NB4 (cell line): ENCODE data around the gene ZNF358.

Experiments used
- DNase-seq: peaks from one replicate; pipeline ENCODE4 v3.0.0; 2010; ENCODE audit warnings: low read depth
- H3K4me3 ChIP-seq: one replicate; pipeline ENCODE4 v1.5.1; 2011; ENCODE audit warnings: mild to moderate bottlenecking, low read depth, low read length, moderate library complexity
- MYC ChIP-seq: IDR thresholded peaks from 2 replicates; pipeline ENCODE4 v1.6.1; 2011; ENCODE audit warnings: low read depth, low read length
- POLR2A ChIP-seq: IDR thresholded peaks from 2 replicates; pipeline ENCODE4 v1.6.1; 2011; ENCODE audit warnings: mild to moderate bottlenecking; ENCODE audit not compliant: insufficient read length; ENCODE audit errors: extremely low read depth
- TF ChIP-seq, protein P1 (sequence below): IDR thresholded peaks from one replicate; pipeline ENCODE4 v1.5.1; 2012; ENCODE audit warnings: low read depth, low read length
- TF ChIP-seq, protein P2 (sequence below): IDR thresholded peaks from 2 replicates; pipeline ENCODE4 v1.6.1; 2011; ENCODE audit warnings: low read depth, low read length

ZNF358 gene

DNA sequence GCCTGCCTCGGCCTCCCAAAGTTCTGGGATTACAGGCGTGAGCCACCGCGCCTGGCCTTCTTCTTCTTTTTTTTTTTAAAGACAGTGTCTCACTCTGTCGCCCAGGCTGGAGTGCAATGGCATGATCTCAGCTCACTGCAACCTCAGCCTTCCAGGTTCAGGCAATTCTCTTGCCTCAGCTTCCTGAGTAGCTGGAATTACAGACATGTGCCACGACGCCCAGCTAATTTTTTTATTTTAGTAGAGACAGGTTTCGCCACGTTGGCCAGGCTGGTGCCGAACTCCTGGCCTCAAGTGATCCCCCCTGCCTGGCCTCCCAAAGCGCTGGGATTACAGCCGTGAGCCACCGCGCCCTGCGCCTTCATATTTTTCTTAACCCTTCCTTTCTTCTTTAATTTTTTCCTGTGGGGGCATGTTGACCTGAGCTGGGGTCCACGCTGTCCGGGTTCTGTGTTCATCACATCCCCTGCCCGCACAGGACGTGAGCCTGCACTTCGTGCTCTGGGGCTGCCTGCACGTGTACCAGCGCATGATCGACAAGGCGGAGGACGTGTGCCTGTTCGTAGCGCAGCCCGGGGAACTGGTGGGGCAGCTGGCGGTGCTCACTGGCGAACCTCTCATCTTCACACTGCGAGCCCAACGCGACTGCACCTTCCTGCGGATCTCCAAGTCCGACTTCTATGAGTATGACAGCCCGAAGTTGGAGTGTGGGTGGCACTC lies 33.7 kb downstream of the ZNF358 start:
- TF ChIP-seq, protein P1, sequence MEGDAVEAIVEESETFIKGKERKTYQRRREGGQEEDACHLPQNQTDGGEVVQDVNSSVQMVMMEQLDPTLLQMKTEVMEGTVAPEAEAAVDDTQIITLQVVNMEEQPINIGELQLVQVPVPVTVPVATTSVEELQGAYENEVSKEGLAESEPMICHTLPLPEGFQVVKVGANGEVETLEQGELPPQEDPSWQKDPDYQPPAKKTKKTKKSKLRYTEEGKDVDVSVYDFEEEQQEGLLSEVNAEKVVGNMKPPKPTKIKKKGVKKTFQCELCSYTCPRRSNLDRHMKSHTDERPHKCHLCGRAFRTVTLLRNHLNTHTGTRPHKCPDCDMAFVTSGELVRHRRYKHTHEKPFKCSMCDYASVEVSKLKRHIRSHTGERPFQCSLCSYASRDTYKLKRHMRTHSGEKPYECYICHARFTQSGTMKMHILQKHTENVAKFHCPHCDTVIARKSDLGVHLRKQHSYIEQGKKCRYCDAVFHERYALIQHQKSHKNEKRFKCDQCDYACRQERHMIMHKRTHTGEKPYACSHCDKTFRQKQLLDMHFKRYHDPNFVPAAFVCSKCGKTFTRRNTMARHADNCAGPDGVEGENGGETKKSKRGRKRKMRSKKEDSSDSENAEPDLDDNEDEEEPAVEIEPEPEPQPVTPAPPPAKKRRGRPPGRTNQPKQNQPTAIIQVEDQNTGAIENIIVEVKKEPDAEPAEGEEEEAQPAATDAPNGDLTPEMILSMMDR, result no peak
- no peak for TF ChIP-seq POLR2A
- no peak for TF ChIP-seq MYC
- TF ChIP-seq, protein P2, sequence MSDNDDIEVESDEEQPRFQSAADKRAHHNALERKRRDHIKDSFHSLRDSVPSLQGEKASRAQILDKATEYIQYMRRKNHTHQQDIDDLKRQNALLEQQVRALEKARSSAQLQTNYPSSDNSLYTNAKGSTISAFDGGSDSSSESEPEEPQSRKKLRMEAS, result no peak
- no peak for DNase-seq
- H3K4me3 ChIP-seq, result no peak overlapping the region

DNA sequence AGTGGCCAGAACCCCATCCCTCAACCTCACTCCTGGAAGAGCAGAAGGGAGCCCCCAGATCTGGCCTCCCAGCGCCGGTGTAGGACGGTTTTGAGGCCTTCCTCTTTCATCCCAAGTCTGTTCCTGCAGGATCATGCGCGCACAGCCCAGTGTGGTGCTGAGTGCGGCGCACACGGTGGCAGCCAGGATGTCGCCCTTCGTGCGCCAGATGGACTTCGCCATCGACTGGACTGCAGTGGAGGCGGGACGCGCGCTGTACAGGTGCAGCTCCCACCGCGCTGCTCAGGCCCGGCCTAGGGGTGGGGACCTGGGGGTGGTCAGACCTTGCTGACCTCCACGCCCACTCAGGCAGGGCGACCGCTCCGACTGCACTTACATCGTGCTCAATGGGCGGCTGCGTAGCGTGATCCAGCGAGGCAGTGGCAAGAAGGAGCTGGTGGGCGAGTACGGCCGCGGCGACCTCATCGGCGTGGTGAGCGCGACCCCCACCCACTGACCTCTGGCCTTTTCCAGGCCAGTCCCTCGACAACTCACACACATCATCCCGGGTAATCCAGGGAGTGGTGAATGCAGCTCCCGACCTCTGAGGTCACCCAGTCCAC lies 34.4 kb downstream of the ZNF358 start:
- no peak for TF ChIP-seq POLR2A
- TF ChIP-seq, protein P1, result no peak
- no peak for TF ChIP-seq MYC
- TF ChIP-seq, protein P2, result no peak
- H3K4me3 ChIP-seq, result no peak overlapping the region
- DNase-seq, result no peak

DNA sequence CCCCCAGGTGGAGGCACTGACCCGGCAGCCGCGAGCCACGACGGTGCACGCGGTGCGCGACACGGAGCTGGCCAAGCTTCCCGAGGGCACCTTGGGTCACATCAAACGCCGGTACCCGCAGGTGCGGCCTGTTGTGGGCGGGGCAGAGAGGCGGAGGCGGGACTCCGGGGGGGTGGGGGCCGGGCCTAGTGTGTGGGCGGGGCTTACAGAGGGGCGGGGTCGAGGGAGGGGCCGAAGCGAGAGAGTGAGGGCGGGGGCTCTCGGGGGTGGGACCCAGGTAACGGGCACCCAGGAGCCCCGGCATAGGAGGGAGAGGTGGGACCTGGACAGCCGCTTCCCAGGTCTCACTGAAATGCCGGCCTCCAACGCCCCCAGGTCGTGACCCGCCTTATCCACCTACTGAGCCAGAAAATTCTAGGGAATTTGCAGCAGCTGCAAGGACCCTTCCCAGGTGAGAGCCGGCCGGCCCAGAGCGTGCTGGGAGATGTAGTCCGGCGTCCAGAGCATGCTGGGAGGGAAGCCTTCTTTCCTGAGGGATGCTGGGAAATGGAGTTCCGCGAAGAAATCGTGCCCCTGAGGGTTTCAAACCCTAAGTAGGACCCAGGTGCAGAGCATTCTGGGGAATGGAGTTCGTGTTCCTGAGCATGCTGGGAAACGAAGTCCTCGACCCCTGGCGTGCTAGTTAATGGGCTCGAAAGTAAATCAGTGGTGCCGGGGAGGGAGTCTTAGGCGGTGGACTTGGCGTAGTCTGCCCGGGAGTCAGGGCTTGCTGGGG lies 35.3 kb downstream of the ZNF358 start:
- no peak overlapping the region for H3K4me3 ChIP-seq

DNA sequence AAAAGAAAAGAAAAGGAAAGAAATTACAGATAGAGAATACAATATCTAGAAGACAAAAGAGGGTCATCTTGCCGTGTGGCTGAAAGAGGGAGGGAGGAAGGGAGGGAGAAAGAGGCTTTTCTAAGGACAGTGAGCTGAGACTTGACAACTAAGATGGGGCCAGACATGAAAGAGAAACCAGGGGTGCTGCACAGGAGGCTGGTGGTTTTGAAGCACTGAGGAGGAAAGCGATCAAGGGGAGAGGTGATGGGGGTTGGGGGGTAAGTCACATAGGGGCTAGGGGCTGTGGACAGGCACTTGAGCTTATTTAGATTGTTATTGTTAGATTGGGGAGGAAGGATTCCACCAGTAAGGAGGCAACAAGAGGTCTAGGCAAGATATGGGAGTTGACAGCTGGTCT lies 36.9 kb downstream of the ZNF358 start:
- H3K4me3 ChIP-seq, result no peak overlapping the region
- no peak for DNase-seq
- TF ChIP-seq, protein P2, result no peak
- TF ChIP-seq MYC, result no peak

More for the DNA sequence above, 35.3 kb downstream of the ZNF358 start:
- TF ChIP-seq, protein P1, result no peak
- TF ChIP-seq POLR2A, result no peak
- no peak for TF ChIP-seq MYC
- TF ChIP-seq, protein P2, result no peak
- peak; percentile 65 for DNase-seq

DNA sequence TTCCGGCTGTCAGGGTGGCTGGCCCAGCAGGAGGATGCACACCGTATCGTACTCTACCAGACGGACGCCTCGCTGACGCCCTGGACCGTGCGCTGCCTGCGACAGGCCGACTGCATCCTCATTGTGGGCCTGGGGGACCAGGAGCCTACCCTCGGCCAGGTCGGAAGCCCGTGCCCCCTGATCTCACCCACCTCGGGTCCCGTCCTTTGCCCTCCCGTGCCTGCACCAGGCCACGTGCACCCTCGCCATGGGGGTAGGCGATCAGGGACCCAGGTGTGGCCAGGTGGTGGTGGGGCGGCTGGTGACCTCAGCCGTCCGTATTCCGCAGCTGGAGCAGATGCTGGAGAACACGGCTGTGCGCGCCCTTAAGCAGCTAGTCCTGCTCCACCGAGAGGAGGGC lies 38.7 kb downstream of the ZNF358 start:
- TF ChIP-seq POLR2A, result no peak
- TF ChIP-seq MYC, result no peak
- TF ChIP-seq, protein P2, result no peak
- TF ChIP-seq, protein P1, result no peak
- DNase-seq, result no peak
- no peak overlapping the region for H3K4me3 ChIP-seq
